HG02884 (cell line): ENCODE measurements around the gene GIMAP1.
"Not testable (repeated sequence)": the region's sequence is repeated elsewhere in the genome, so short reads cannot be mapped to it uniquely, and the experiment has no call there.

ENCODE experiments used
- ATAC-seq: cut with Tn5 transposase; IDR thresholded peaks from one replicate; pipeline ENCODE4 v1.9.1; 2021; ENCODE audit warnings: mild to moderate bottlenecking, moderate library complexity; ENCODE audit not compliant: unreplicated experiment

The GIMAP1 gene

DNA sequence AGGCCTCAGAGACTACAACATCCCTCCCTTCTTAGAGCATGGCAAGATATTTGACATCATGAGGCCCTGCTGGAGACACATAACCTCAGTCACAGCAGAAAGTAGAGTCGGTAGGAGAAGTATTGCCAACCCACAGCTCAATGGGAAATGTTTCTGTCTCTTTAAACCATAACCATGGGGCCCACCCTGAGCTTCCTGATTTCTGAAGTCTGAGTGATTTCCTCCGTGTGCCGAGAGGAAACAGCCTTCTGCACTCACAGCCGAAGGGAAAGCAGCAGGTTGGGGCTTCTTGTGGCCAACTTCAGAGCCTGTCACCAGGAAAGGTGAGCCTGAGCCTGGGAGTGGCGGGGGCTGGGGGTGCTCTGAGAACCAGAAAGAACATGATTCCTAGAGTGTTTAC, at the start of gene GIMAP1:
Gene GIMAP1, plus strand, starts transcription at position 246 of the 400 bp plus-strand sequence. CDS start 2,435 bp downstream, outside the sequence.
- peak; percentile 43 for ATAC-seq

GRCh38 chr7:150668472-150668911, 47.9 kb upstream of the GIMAP1 start:
- peak; percentile 77 for ATAC-seq

- no peak for ATAC-seq
Measured at GRCh38 chr7:150668977-150669376, 47.4 kb upstream of the GIMAP1 start.

DNA sequence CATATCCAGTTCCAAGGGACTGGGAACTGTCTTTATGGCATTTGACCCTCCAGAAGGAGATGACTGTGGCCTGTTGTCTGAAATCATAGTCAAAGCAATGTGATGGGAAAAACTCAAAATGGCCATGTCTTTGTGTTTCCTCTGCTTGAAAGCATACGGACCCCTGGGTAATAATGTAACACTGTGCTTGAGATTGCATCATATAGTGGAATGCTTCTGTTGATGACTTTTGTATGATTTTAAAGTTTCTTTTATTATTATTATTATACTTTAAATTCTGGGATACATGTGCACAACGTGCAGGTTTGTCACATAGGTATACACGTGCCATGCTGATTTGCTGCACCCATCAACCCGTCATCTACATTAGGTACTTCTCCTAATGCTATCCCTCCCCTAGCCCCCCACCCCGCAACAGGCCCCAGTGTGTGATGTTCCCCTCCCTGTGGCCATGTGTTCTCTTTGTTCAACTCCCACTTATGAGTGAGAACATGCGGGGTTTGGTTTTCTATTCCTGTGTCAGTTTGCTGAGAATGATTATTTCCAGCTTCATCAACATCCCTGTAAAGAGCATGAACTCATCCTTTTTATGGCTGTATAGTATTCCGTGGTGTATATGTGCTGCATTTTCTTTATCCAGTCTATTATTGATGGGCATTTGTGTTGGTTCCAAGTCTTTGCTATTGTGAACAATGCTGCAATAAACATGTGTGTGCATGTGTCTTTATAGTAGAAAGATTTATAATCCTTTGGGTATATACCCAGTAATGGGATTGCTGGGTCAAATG, 44.4 kb upstream of the GIMAP1 start:
- ATAC-seq: not testable (repeated sequence)

DNA sequence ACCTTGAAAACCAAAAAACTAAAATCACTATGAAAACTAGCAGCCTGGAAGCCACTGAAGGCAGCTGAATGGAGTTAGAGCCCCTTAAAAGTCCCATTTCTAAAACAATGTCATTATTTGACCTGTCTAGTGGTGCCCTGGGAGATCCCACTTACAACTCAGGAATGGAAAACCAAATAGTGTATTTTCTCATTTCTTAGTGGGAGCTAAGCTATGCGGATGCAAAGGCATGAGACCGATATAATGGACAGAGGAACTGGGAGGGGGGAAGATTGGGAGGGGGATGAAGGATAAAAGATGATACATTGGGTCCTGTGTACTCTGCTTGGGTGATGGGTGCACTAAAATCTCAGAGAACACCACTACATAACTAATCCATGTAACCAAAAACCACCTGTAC, 40.7 kb upstream of the GIMAP1 start:
- no peak for ATAC-seq

GRCh38 chr7:150676276-150676675, 40.1 kb upstream of the GIMAP1 start:
- ATAC-seq: not testable (repeated sequence)

DNA sequence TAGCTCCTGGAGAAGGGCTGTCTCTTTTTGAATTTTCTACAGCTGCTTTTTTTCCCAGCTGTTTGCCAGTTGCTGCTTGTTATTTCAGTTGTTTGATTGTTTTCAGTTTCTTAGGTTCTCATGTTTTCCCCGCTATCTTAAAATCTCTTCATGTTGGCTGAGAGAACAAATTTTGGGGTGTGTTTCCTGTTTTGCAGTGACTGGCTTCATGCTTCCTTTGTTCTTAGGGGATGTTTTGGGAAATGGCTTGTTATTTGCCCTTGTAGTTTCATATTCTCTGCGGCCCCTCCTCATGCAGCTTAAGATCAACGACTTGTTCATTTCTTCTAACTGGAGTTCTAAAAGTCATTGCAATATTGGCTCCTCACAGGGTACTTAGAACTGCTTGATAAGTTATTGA, 39.6 kb upstream of the GIMAP1 start:
- ATAC-seq: not testable (repeated sequence)

DNA sequence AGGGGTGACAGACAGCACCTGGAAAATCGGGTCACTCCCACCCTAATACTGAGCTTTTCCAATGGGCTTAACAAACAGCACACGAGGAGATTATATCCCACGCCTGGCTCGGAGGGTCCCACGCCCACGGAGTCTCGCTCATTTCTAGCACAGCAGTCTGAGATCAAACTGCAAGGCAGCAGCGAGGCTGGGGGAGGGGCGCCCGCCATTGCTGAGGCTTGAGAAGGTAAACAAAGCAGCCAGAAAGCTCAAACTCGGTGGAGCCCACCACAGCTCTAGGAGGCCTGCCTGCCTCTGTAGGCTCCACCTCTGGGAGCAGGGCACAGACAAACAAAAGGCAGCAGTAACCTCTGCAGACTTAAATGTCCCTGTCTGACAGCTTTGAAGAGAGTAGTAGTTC, 37.8 kb upstream of the GIMAP1 start:
- not testable (repeated sequence) for ATAC-seq

DNA sequence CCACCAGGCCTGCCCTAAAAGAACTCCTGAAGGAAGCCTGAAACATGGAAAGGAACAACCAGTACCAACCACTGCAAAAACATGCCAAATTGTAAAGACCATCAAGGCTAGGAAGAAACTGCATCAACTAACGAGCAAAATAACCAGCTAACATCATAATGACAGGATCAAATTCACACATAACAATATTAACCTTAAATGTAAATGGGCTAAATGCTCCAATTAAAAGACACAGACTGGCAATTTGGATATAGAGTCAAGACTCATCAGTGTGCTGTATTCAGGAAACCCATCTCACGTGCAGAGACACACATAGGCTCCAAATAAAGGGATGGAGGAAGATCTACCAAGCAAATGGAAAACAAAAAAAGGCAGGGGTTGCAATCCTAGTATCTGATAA, 36.0 kb upstream of the GIMAP1 start:
- not testable (repeated sequence) for ATAC-seq

- ATAC-seq: peak; percentile 88
Measured at GRCh38 chr7:150685219-150686029, 31.0 kb upstream of the GIMAP1 start, which contains the start of gene GIMAP2. Gene GIMAP2, plus strand, starts transcription at chr7:150685706. Its CDS starts 1,354 bp downstream, at chr7:150687060.

- peak; percentile 26 for ATAC-seq
Measured at GRCh38 chr7:150686030-150686631, 30.3 kb upstream of the GIMAP1 start.

DNA sequence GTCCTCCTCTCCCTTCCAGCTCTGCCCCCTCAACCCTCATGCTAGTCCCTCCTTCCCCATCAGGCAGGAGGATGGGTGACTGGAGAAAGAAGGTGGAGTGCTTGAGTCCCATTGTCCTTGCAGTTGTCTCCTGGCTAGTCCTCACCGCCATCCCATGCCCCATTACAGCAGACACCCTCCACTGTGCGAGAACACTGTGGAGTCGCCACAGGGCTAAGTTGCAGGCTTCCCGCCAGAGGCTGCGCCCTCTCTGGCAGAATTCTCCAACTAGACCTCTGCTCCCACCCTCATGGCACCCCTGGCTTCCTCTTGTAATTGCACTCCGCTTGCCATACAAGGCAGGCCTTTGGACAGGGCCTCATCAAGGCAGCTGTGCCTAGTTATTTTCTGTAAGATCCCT, 27.8 kb upstream of the GIMAP1 start:
- no peak for ATAC-seq

DNA sequence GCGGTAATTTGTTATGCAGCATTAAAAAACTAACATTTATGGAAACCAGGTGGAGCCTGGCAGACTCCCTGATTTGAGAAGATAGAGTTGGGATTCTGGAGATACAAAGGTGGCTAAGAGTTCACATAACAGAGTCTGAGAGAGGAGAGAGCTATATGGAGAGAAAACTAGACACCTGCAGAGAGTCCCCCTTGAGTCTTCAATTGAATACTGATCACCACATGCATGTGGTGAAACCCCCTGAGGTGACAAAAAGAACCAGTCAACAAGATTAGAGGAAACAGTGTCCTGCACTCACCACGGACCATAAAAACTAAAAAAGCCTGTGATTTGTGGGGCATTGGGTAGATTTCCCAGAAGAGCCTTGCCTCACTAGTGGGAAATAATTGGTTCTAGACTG, 20.8 kb upstream of the GIMAP1 start:
- no peak for ATAC-seq

GRCh38 chr7:150703209-150703608, 13.2 kb upstream of the GIMAP1 start:
- no peak for ATAC-seq

DNA sequence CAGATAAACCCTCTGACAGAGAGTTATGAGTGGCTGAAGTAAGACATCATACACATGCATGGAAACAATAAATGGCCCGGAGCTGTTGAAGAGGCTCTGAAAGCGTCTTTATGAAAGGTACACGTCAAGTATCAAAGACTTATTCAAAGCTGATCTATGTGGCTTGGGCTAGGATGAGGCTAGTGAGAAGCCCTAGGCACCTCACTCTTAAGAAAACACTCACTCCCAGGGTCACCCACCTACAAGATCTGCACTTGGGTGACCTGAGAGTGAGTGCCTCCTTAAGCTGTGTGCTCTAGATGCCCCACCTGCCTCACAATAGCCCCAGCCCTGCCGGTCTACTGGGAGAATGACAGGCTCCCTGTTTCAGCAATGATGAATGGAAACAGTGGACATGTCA, 1.1 kb upstream of the GIMAP1 start:
- no peak for ATAC-seq

GRCh38 chr7:150715738-150716137, 675 bp upstream of the GIMAP1 start:
- ATAC-seq: no peak

GRCh38 chr7:150716939-150717338, 526 bp downstream of the GIMAP1 start:
- no peak for ATAC-seq

DNA sequence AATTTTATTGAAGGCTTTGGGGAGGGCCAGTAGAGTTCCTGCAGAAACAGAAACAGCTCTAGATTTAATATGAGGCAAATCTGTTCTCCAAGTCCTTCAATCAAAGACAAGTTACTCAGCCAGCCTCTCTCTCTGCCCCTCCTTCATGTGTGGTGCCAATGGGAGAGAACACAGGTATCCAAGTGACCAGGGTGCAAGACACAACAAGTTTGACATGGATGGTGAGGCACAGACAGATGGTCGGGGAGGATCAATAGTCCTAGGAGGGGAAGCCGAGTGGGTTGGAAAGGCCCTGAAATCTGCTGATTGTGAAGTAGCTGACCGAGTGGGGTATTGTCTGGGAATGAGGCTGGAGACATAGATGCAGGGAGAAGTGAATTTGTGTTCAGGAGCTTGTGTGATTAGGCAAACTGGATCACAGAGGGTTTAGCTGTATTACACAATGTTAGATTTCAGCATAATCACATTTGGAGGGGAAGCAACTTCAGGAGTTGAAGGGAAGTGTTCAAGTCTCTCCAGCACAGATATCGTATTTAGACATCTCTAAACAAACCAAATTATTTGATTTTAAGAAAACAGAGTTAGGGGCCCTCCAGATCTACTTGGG, 1.5 kb downstream of the GIMAP1 start:
- no peak for ATAC-seq

DNA sequence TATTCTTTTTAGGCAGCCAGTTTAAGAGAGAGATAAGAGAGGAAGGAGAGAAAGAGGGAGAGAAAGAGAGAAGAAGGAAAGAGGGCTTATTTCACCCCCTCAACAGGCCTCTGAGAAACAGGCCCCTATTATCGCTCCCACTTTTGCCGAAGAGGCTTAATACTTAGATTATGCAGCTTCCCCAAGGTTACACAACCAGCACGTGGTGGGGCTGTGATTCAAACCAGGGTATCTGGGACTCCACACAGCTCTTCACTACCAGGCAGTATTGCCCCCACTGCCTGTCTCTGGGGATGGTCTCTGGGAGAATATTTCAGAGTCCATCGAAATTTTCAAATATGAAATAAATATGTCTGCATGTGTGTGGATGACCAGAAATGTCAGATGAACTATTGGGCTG, 3.0 kb downstream of the GIMAP1 start:
- ATAC-seq: no peak

DNA sequence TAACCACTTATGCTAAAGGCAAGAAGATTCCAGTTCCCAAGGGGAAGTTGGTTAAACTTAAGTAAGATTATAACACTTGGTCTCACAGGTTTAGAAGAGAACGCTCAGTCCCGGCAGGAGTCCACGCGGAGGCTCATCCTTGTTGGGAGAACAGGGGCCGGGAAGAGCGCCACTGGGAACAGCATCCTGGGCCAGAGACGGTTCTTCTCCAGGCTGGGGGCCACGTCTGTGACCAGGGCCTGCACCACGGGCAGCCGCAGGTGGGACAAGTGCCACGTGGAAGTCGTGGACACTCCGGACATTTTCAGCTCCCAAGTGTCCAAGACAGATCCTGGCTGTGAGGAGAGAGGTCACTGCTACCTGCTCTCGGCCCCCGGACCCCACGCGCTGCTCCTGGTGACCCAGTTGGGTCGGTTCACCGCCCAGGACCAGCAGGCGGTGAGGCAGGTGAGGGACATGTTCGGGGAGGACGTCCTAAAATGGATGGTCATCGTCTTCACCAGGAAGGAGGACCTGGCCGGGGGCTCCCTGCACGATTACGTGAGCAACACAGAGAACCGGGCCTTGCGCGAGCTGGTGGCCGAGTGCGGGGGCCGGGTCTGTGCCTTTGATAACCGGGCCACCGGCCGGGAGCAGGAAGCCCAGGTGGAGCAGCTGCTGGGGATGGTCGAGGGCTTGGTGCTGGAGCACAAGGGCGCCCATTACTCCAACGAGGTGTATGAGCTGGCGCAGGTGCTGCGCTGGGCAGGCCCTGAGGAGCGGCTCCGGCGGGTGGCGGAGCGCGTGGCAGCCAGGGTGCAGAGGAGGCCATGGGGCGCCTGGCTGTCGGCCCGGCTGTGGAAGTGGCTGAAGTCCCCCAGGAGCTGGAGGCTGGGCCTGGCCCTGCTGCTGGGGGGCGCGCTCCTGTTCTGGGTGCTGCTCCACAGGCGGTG, 3.8 kb downstream of the GIMAP1 start:
- ATAC-seq: no peak
